Omental fat pad (tissue), 4 donors: ENCODE data around the gene FAM174B. TPM values are rescaled to one million over a fixed set of nuclear protein-coding genes. Genes with fewer than 3 reads are reported as not detected.
A peak's percentile ranks its signal among the peaks of the same experiment; 100 is the strongest.

Experiments
- ATAC-seq: fragments of 150-250 bp; one replicate; pipeline ENCODE4 v1.9.1; 2016; ENCODE audit warnings: mild to moderate bottlenecking, moderate library complexity; ENCODE audit not compliant: low FRiP score
- DNase-seq: peaks from one replicate; pipeline ENCODE4 v3.0.0-alpha.2; 2019; ENCODE audit warnings: low spot score
- total RNA-seq, 4 donors: library from RNA; depleted of rRNA; stranded (reverse); fragments of >200 nt; gene quantifications; one replicate each; pipeline ENCODE4 v1.1.0, GENCODE V29; 2016
- TF ChIP-seq, protein P1 (sequence below), 3 donors: fragments of 450-650 bp; IDR thresholded peaks; one replicate each; pipeline ENCODE4 v1.5.1; 2016 to 2017; ENCODE audit warnings: antibody characterized with exemption in 3 of 3, mild to moderate bottlenecking in 3 of 3, moderate library complexity in 2 of 3

Gene FAM174B
- total RNA-seq, 4 donors from 2014 or later: 3.1 to 17.0 (median 11.1) TPM

GRCh38 chr15:92620991-92621390 lies 34.6 kb downstream of the FAM174B start:
- TF ChIP-seq, protein P1, sequence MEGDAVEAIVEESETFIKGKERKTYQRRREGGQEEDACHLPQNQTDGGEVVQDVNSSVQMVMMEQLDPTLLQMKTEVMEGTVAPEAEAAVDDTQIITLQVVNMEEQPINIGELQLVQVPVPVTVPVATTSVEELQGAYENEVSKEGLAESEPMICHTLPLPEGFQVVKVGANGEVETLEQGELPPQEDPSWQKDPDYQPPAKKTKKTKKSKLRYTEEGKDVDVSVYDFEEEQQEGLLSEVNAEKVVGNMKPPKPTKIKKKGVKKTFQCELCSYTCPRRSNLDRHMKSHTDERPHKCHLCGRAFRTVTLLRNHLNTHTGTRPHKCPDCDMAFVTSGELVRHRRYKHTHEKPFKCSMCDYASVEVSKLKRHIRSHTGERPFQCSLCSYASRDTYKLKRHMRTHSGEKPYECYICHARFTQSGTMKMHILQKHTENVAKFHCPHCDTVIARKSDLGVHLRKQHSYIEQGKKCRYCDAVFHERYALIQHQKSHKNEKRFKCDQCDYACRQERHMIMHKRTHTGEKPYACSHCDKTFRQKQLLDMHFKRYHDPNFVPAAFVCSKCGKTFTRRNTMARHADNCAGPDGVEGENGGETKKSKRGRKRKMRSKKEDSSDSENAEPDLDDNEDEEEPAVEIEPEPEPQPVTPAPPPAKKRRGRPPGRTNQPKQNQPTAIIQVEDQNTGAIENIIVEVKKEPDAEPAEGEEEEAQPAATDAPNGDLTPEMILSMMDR (IDR thresholded peaks at IDR 0.05): no peak
- no peak for ATAC-seq

DNA sequence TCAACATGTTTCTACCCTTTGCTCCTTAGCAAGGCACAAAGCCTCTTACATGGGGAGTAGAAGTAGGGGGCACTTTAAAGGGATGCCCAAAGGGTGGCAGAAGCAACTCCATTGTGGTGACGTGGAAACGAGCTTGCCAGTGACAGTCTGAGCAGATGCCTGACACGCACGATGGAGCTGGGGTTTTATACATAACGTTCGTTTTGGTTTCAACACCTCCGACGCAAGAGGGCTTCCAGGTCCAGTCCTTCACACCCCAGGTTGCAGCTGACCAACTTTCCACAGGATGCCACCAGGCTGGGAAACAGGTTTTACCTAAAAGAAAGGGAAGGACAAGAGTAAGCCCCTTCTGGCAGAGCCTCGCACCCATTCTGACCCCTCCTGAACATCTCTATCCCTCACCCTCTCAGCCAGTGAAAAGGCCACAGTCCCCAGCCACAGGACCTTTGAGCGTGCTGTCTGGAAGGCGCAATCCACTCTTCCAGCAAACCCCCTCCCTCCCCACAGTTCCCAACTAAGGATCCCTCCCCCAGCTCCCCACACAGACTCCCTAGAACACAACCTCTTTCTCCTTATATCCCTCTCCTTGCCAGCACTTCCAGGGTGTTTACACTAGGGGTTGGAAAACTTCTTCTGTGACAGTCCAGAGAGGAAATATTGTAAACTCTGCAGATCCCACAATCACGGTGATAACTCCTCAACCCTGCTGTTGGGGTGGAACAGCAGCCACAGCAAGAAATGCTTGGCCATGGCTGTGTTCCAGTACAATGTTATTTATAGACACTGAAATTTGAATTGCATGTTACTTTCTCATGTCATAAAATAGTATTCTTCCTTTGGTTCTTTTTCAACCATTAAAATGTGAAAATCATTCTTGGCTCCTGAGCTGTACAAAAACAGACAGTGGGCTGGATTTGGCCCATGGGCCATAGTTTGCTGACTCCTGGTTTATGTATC lies 36.2 kb downstream of the FAM174B start:
- TF ChIP-seq, protein P1 (IDR thresholded peaks at IDR 0.05): no peak
- DNase-seq (no peak), ATAC-seq (no peak)

More at GRCh38 chr15:92620991-92621390, 34.6 kb downstream of the FAM174B start:
- DNase-seq: no peak

DNA sequence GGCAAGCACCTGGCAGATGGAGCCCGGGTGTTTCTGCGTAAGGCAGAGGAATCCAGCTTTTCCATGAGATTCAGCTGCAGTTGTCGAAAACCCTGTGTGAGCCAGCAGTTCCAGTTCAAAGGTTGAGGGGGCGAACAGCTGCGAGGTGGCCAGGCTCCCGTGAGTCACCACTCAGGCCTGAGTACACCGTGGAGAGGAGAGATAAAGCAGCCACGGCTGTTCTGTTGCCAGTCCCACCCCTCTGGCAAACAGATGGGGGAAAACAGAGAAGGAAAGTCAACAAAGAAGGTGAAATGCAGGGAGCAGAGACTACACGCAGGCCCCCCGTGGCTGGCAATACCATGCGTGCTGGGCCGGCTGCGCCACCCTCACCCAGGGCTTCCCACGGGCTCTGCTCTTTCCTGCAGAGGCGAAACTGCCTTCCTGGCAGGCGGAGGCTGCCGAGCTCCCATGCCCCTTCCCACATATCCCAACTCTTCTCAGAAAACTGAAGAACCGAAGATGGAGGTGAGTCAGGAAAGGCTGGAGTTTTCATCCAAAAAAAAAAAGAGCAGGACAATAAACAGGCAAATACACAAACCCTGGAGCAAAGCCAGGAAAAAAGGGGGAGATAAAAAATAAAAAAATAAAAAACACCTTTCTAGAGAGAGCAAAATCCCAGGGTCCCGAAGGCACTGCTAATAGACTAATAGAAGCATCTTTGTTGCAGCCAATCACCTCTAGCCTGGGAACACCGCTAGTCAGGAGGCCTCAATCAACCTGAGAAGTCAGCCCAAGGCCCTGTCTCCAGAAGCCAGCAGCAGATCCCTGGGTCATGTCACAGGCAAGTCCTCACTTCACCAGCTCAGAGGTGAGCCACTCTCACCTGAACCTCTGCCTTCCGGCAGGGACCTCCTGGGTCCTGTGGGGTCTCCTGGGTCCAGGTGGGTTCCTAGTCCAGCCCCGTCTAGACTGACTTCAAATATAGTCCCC lies 37.7 kb downstream of the FAM174B start:
- ATAC-seq: peak; percentile 91
- TF ChIP-seq, protein P1 (IDR thresholded peaks at IDR 0.05): no peak
- DNase-seq: no peak

DNA sequence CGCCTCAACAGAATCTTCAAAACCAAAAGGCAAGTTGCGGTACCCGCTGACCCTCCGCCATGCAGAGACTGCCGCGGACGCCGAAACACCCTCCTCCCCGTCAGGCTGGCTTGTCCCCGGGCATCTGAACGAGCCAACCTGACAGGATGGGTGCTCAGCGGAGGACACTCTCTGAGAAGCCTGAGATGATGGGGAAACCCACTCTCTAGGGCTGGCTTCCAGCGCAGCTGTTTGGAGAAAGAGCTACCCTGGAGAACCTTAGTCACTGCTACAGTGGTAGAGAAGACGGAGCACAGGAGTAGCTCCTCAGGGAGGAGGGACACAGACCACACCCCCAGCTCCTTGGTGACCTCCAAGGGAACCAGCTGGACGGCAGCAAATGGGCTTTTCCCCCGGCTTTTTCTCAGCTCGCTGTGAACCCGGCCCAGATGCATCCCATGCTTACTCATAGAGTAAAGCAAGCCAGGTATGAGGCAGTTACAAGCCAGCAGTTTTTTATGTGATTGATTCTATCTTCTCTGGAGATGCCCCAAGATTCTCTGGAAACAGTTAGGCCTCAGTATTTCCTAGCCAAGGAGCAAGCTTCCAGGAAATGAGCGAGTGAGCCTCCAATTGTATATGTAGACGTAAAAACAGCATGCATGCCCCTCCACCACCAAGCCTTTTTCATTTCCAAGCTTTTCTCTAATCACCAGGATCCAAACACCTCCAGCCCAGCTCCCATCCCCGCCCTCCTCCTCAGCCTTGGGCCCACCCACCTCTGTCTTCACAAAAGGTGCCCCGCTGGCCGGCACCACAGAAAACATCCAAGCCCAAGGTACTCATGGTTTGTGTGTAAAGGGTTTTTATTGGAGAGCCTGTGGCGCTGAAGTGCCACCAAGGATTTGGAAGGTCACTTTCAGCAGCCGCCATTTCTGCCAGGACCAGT lies 38.7 kb downstream of the FAM174B start:
- TF ChIP-seq, protein P1 (IDR thresholded peaks at IDR 0.05): no peak
- DNase-seq (no peak), ATAC-seq (peak; percentile 83)

- ATAC-seq: no peak
- DNase-seq: no peak
Measured at GRCh38 chr15:92614791-92615785, 40.5 kb downstream of the FAM174B start.

More at GRCh38 chr15:92614791-92615785, 40.5 kb downstream of the FAM174B start:
- TF ChIP-seq, protein P1 (IDR thresholded peaks at IDR 0.05): no peak
